Nephron (organoid): ENCODE results near the gene PHKA1.

Source experiments
- H3K27ac Mint-ChIP-seq, 3 experiments: 2 replicates each; pipeline ENCODE4 v1.8.0; 2020; ENCODE audit warnings: mixed read lengths in 3 of 3, mild to moderate bottlenecking in 2 of 3, moderate library complexity in 1 of 3
- H3K27me3 Mint-ChIP-seq: 2 replicates; pipeline ENCODE4 v1.8.0; 2021; ENCODE audit warnings: low read depth, mild to moderate bottlenecking, moderate library complexity, mixed read lengths
- H3K36me3 Mint-ChIP-seq: 2 replicates; pipeline ENCODE4 v1.8.0; 2020; ENCODE audit warnings: low read depth, mixed read lengths
- H3K4me1 Mint-ChIP-seq: 2 replicates; pipeline ENCODE4 v1.8.0; 2020; ENCODE audit warnings: mixed read lengths
- H3K4me3 Mint-ChIP-seq, 3 experiments: 2 replicates each; pipeline ENCODE4 v1.8.0; 2020; ENCODE audit warnings: mild to moderate bottlenecking in 3 of 3, mixed read lengths in 3 of 3, moderate library complexity in 2 of 3
- H3K9me3 Mint-ChIP-seq: 2 replicates; pipeline ENCODE4 v1.8.0; 2020; ENCODE audit warnings: mixed read lengths
- TF ChIP-seq, protein P1 (sequence below), 3 experiments: fragments of 200-600 bp; sonication (generic); IDR thresholded peaks; one replicate each; pipeline ENCODE4 v1.5.0; 2021; ENCODE audit warnings: antibody characterized with exemption in 3 of 3; ENCODE audit not compliant: unreplicated experiment in 3 of 3

PHKA1 gene

DNA sequence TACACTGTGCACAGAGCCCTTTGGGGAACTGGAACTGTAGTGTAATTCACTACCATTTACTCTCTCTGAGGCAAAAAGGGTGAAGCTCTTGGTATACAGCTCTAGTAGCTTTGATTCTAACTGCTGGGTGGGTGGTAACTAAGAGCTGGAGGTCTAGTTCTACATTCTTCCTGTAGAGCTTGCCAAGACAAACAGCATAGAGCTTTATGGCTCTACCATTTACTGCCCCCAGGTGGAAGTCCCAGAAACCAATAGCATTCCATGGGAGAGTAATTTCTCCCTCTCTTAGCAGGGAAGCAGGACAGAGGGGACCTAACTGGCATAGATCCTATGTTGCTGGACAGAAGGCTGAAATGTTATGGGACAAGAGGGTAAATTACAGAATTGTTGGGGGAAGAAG, 168.1 kb downstream of the PHKA1 start:
- TF ChIP-seq, protein P1, sequence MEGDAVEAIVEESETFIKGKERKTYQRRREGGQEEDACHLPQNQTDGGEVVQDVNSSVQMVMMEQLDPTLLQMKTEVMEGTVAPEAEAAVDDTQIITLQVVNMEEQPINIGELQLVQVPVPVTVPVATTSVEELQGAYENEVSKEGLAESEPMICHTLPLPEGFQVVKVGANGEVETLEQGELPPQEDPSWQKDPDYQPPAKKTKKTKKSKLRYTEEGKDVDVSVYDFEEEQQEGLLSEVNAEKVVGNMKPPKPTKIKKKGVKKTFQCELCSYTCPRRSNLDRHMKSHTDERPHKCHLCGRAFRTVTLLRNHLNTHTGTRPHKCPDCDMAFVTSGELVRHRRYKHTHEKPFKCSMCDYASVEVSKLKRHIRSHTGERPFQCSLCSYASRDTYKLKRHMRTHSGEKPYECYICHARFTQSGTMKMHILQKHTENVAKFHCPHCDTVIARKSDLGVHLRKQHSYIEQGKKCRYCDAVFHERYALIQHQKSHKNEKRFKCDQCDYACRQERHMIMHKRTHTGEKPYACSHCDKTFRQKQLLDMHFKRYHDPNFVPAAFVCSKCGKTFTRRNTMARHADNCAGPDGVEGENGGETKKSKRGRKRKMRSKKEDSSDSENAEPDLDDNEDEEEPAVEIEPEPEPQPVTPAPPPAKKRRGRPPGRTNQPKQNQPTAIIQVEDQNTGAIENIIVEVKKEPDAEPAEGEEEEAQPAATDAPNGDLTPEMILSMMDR (IDR thresholded peaks at IDR 0.05; ENCODE audit: unreplicated experiment in 3 of 3): no peak
- H3K4me1 Mint-ChIP-seq: no peaks in the 10 kb centered on the region
- H3K27me3 Mint-ChIP-seq: no peaks in the 10 kb centered on the region
- no peak overlapping the region for H3K27ac Mint-ChIP-seq
- H3K9me3 Mint-ChIP-seq: no peaks in the 10 kb centered on the region
- H3K4me3 Mint-ChIP-seq: no peak overlapping the region
- H3K36me3 Mint-ChIP-seq: peaks cover 22% of the 10 kb centered on the region

DNA sequence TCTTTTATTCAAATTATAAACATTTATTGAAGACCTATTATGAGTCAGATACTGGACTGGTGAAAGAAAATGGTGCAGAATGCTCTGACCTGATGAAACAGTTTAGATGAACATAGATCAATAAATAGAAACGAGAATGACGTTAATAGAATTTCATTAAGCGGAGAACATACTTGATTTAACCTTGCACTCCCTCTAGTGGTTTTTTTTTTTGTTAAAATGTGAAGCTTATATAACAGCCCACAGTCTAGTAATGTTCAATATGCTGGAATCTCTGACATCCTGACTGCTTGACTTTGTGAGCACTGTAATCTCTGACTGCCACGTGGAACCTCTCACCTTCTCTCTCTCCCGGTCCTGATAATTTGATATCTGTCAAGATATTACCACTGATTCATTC, 173.8 kb downstream of the PHKA1 start:
- Mint-ChIP-seq H3K27me3 (no peaks in the 10 kb centered on the region), H3K36me3 (peaks cover 6% of the 10 kb centered on the region), H3K27ac (no peak overlapping the region), H3K4me3 (no peak overlapping the region), H3K9me3 (no peaks in the 10 kb centered on the region), H3K4me1 (peaks cover 7% of the 10 kb centered on the region)
- TF ChIP-seq, protein P1 (IDR thresholded peaks at IDR 0.05; ENCODE audit: unreplicated experiment in 3 of 3): peak in 1 of 3 experiments; percentile 41

DNA sequence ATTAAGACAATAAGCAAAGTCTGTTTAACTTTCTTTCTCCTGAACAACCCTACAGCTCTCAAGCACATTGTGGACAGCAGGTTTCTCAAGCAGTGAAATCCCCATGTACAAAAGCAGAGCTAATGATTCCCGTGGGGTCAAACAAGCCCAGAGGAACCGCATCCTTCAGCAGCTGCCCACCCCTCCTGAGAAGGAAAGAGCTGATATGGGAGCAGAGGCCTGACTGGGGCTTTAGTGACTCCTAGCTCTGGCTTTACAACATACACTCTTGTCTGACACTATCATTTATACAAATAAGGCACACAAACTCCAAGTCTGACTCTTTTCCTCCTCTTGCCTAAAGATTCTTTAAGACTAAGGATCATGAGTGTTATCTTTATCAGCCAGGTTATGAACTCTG, 174.3 kb downstream of the PHKA1 start:
- peaks cover 7% of the 10 kb centered on the region for H3K4me1 Mint-ChIP-seq
- TF ChIP-seq, protein P1 (IDR thresholded peaks at IDR 0.05; ENCODE audit: unreplicated experiment in 3 of 3): no peak
- no peak overlapping the region for H3K4me3 Mint-ChIP-seq
- H3K27ac Mint-ChIP-seq: no peak overlapping the region
- H3K9me3 Mint-ChIP-seq: no peaks in the 10 kb centered on the region
- H3K36me3 Mint-ChIP-seq: peaks cover 6% of the 10 kb centered on the region
- H3K27me3 Mint-ChIP-seq: no peaks in the 10 kb centered on the region

GRCh38 chrX:72536542-72536941, 177.6 kb downstream of the PHKA1 start:
- Mint-ChIP-seq H3K36me3 (peaks cover 4% of the 10 kb centered on the region), H3K27ac (no peak overlapping the region), H3K4me3 (no peak overlapping the region), H3K4me1 (peaks cover 7% of the 10 kb centered on the region), H3K9me3 (no peaks in the 10 kb centered on the region), H3K27me3 (no peaks in the 10 kb centered on the region)
- TF ChIP-seq, protein P1 (IDR thresholded peaks at IDR 0.05; ENCODE audit: unreplicated experiment in 3 of 3): no peak

DNA sequence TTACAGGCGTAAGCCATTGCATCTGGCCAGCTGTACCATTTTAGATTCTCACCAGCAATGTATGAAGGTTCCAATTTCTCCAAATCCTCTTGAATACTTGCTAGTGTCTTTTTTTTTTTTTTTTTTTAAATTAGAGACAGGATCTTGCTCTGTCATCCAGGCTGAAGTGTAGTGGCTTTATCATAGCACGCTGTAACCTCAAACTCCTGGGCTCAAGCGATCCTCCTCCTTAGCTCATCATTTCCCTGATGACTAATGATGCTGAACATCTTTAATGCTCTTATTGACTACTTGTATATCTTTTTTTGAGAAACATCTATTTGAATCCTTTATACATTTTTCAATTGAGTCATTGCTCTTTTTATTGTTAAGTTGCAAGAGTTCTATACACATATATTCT, 181.7 kb downstream of the PHKA1 start:
- TF ChIP-seq, protein P1 (IDR thresholded peaks at IDR 0.05; ENCODE audit: unreplicated experiment in 3 of 3): no peak
- Mint-ChIP-seq H3K4me1 (peaks cover 7% of the 10 kb centered on the region), H3K27ac (no peak overlapping the region), H3K4me3 (no peak overlapping the region), H3K36me3 (peaks cover 27% of the 10 kb centered on the region), H3K9me3 (peaks cover 7% of the 10 kb centered on the region), H3K27me3 (no peaks in the 10 kb centered on the region)
